D721Med (cell line): ENCODE data around the gene FNBP1L.

Experiments used
- DNase-seq: peaks from one replicate; pipeline ENCODE4 v3.0.0; 2011; ENCODE audit warnings: low spot score; ENCODE audit not compliant: insufficient read length
- FAIRE-seq: peaks from 2 replicates; lab custom pipeline; 2011; peaks lifted over from hg19 to GRCh38; lab: Jason Lieb, UNC
- CTCF ChIP-seq: IDR thresholded peaks from 2 replicates; pipeline ENCODE4 v1.5.1; 2012; ENCODE audit warnings: mild to moderate bottlenecking, control low read depth; ENCODE audit not compliant: insufficient read depth; ENCODE audit errors: missing control alignments

The FNBP1L gene

DNA sequence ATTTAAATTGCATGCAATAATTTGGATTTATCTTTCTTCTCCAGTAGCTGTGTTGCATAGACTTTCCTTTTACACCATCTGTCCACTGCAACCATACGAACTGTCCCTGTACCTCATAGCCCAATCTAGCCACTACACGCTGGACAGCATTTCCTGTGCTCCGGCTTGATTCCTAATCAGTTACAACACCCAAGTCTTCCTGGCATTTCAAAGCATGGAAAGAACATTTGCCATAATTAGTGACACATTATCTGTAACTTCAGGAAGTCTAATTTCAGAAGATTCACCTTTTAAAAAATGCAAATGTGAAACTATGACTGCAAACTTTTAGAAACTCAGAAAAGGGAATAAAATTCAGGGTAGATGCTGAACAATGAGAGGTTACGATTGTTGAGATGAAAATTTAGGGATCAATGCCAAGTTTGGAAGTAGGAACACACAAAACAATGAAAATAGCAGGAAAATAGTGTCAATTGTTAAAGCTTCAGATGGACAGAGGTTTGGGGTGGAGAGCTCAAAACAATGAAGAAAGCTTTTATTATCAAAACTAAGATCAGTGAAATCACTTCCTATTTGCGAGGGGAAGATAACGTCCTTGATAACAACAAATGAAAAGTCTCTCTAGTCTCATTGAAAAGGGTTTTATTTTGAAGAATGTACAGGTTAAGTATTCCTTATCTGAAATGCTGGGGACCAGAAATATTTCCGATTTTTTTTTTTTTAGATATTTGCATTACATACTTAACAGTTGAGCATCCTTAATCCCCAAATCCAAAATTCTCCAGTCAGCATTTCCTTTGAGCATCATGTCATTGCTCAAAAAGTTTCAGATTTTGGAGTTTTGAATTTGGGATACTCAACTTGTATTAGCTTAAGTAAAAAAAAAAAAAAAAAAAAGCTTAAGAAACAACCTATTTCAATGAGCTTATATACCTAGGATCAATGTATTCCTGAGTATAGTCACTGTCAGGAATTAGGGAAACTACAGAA is 107.3 kb downstream of the FNBP1L start:
- TF ChIP-seq CTCF: no peak
- FAIRE-seq: no peak

GRCh38 chr1:93556291-93556690 is 108.4 kb downstream of the FNBP1L start:
- TF ChIP-seq CTCF: no peak
- FAIRE-seq (no peak), DNase-seq (no peak)

More for the DNA sequence above, 107.3 kb downstream of the FNBP1L start:
- DNase-seq: no peak

DNA sequence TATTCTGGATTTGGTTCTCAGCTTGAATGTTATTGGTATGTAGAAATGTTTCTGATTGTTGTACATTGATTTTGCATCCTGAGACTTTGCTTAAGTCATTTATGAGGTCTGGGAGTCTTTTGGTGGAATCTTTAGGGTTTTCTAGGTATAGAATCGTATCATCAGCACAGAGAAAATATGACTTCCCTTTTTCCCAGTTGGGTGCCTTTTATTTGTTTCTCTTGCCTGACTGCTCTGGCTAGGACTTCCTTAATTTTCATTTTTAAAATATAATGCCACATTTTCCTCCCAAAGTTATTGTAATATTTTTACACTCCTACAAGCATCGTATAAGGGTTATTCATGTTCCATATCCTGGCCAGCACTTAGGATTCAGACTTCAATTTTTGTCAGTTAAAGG is 111.1 kb downstream of the FNBP1L start:
- FAIRE-seq: no peak
- TF ChIP-seq CTCF: no peak
- no peak for DNase-seq

DNA sequence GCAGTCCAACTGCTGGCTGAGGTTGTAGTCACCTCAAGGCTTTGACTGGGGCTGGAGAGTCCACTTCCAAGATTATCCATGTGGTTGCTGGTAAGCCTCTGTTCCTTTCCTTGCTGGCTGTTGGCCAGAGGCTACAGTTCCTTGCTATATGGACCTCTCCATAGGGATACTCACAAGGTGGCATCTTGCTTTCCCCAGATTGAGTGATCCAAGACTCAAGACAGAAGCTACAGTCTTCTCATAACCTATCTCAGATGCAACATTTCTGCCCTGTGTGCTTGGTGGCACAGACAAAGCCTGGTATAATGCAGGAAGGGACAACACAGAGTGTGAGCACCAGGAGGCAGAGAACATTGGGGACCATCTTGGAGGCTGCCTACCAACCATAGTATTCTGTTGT is 111.8 kb downstream of the FNBP1L start:
- no peak for TF ChIP-seq CTCF
- no peak for FAIRE-seq
- DNase-seq: no peak

GRCh38 chr1:93565496-93566206 is 117.7 kb downstream of the FNBP1L start:
- DNase-seq: no peak
- TF ChIP-seq CTCF: no peak
- FAIRE-seq: no peak

DNA sequence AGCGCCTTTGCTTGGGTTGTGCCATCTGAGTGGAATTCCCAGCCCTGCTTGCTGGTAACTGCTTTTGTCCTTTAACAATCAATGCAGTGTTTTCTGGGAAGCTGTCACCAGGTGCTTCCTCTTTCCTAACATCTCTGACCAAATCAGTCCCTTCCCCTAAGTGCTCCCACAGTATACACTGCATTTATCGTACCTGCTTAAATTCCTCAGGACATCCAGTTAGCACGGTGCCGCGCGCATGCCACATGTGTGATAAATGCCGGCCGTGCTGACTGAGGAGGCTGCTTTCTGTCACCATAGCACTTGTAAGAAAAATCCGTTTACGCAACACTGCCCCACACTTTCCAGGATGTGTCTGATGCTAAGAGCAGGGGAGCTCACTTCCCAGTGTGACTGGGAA is 118.3 kb downstream of the FNBP1L start:
- TF ChIP-seq CTCF: no peak
- FAIRE-seq (no peak), DNase-seq (no peak)
